Loucy (cell line): ENCODE results near the gene KIFC3.

Experiments
- EZH2phosphoT487 ChIP-seq: fragments of 200-600 bp; IDR thresholded peaks from 2 replicates; pipeline ENCODE4 v1.6.1; 2018; ENCODE audit warnings: antibody characterized with exemption, mild to moderate bottlenecking, moderate library complexity, borderline replicate concordance
- TF ChIP-seq, protein P1 (sequence below): fragments of 200-600 bp; sonication (generic); conservative IDR thresholded peaks from 2 replicates; pipeline ENCODE4 v1.5.1; 2014; ENCODE audit warnings: mild to moderate bottlenecking, antibody characterized with exemption, low read length

DNA sequence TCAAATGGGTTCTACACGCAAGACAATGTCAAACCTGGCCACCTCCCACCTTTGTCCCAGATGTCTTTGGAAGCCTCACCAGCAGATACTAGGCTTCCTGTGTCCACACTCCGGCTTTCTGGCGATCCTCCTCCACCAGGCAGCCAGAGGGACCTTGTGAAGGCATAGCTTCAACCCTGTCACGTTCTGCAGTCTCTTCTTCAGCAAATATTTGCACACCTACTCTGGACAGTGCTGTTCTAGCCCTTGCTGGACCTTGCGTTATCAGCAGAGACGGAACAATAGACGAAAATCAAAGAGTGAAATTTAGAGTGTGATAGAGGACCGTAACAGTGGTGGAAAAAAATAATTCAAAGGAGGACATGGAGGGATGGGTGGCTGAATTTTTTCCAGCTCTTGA is 38.5 kb upstream of the KIFC3 start:
- TF ChIP-seq, protein P1, sequence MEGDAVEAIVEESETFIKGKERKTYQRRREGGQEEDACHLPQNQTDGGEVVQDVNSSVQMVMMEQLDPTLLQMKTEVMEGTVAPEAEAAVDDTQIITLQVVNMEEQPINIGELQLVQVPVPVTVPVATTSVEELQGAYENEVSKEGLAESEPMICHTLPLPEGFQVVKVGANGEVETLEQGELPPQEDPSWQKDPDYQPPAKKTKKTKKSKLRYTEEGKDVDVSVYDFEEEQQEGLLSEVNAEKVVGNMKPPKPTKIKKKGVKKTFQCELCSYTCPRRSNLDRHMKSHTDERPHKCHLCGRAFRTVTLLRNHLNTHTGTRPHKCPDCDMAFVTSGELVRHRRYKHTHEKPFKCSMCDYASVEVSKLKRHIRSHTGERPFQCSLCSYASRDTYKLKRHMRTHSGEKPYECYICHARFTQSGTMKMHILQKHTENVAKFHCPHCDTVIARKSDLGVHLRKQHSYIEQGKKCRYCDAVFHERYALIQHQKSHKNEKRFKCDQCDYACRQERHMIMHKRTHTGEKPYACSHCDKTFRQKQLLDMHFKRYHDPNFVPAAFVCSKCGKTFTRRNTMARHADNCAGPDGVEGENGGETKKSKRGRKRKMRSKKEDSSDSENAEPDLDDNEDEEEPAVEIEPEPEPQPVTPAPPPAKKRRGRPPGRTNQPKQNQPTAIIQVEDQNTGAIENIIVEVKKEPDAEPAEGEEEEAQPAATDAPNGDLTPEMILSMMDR = no peak
- no peak for TF ChIP-seq EZH2phosphoT487
